BLaER1 (cell line): ENCODE data around the gene HDAC4.
A peak's percentile ranks its signal among the peaks of the same experiment; 100 is the strongest.

Experiments
- H3K27ac ChIP-seq: shearing (Covaris generic); formaldehyde crosslinking; 2 replicates; pipeline ENCODE4 v1.8.1; 2022
- H3K27me3 ChIP-seq: shearing (Covaris generic); formaldehyde crosslinking; 2 replicates; pipeline ENCODE4 v1.8.1; 2022
- H3K36me3 ChIP-seq: shearing (Covaris generic); formaldehyde crosslinking; 2 replicates; pipeline ENCODE4 v1.8.1; 2022
- H3K4me1 ChIP-seq: shearing (Covaris generic); formaldehyde crosslinking; 2 replicates; pipeline ENCODE4 v1.8.1; 2022
- H3K4me2 ChIP-seq: shearing (Covaris generic); formaldehyde crosslinking; 2 replicates; pipeline ENCODE4 v1.8.1; 2022
- H3K4me3 ChIP-seq: shearing (Covaris generic); formaldehyde crosslinking; 2 replicates; pipeline ENCODE4 v1.8.1; 2022
- H3K9ac ChIP-seq: shearing (Covaris generic); formaldehyde crosslinking; 2 replicates; pipeline ENCODE4 v1.8.1; 2022
- H3K9me3 ChIP-seq: shearing (Covaris generic); formaldehyde crosslinking; 2 replicates; pipeline ENCODE4 v1.8.1; 2022
- H4K20me1 ChIP-seq: shearing (Covaris generic); formaldehyde crosslinking; 2 replicates; pipeline ENCODE4 v1.8.1; 2022
- Cebpa-rat ChIP-seq: shearing (Covaris generic); IDR thresholded peaks from 2 replicates; pipeline ENCODE4 v1.8.1; 2022

Gene HDAC4

GRCh38 chr2:239200646-239201530, 199.9 kb downstream of the HDAC4 start:
- H3K36me3 ChIP-seq, result peaks cover 36% of the 10 kb centered on the region
- 0 out of 2 replicates have a peak overlapping the region, but pooled peaks have one; percentile 21 for H3K27ac ChIP-seq
- peaks cover 51% of the 10 kb centered on the region for H3K4me1 ChIP-seq
- peaks cover 49% of the 10 kb centered on the region for H4K20me1 ChIP-seq
- 0 out of 2 replicates have a peak overlapping the region, but pooled peaks have one; percentile 8 for H3K9ac ChIP-seq
- H3K4me3 ChIP-seq, result no peak overlapping the region
- H3K27me3 ChIP-seq, result no peaks in the 10 kb centered on the region
- no peaks in the 10 kb centered on the region for H3K9me3 ChIP-seq
- H3K4me2 ChIP-seq, result peak overlapping the region; percentile 44
- no peak for TF ChIP-seq Cebpa-rat

DNA sequence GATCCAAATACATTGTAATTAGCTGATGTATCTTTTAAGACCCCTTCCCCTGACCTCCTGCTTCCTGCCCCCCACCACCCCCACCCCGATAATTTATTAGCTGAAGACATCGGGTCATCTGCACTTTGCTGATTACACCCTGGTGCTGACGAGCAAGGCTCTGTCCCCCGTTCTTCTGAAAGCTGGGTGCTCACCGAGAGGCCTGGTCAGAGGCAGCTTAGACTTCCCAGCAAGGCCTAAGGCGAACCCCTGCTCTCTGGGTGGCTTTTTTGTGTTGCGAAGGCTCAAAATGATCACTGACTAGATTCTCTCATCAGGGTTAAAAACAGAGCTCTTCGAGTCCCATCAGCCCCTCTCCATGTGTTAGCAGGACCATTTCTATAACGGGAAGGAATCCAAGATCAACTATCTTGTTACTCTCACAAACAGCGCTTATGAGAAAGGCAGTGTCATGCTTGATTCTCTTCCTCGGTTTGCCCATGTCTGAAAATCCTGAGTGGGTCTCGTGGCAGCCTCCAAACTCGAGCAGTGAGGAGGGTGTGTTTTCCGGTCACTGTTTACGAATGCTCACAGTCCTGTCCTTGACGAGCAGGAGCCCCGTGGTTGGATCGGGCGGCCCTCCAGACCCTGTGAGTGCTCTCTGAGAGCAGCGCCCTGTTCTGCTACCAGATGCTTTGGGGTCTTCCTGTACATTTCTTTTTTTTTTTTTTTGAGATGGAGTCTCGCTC, 201.6 kb downstream of the HDAC4 start:
- no peak overlapping the region for H3K27ac ChIP-seq
- TF ChIP-seq Cebpa-rat, result no peak
- peaks cover 39% of the 10 kb centered on the region for H3K36me3 ChIP-seq
- no peak overlapping the region for H3K4me3 ChIP-seq
- no peaks in the 10 kb centered on the region for H3K27me3 ChIP-seq
- no peaks in the 10 kb centered on the region for H3K9me3 ChIP-seq
- no peak overlapping the region; the same call in 1 of the 2 replicates for H3K9ac ChIP-seq
- peaks cover 58% of the 10 kb centered on the region for H4K20me1 ChIP-seq
- no peak overlapping the region for H3K4me2 ChIP-seq
- peaks cover 46% of the 10 kb centered on the region for H3K4me1 ChIP-seq

GRCh38 chr2:239198221-239198620, 202.6 kb downstream of the HDAC4 start:
- Histone ChIP-seq H3K9ac (no peak overlapping the region), H3K36me3 (peaks cover 36% of the 10 kb centered on the region), H3K4me3 (no peak overlapping the region), H3K27ac (no peak overlapping the region), H3K4me2 (no peak overlapping the region), H3K9me3 (no peaks in the 10 kb centered on the region), H3K27me3 (no peaks in the 10 kb centered on the region), H4K20me1 (peaks cover 59% of the 10 kb centered on the region), H3K4me1 (peaks cover 51% of the 10 kb centered on the region)
- no peak for TF ChIP-seq Cebpa-rat

DNA sequence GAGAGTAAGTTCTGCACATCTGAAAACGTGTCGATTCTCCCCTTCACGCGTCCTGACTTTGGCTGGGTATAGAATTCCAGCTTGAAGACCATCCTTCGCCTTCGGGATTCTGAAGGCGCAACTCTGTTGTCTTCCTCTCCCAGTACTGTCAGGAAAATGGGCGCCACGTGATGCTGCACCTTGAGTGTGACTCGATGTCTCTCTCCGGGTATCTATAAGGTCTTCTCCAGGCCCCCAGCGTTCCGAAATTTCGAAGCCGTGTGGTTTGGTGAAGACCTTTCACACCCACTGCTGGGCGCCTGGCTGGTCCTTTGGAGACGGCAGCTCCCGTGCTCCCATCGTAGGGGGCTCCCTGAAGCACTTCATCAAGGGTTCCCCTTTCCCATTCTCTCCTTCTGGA, 203.7 kb downstream of the HDAC4 start:
- H4K20me1 ChIP-seq, result peaks cover 59% of the 10 kb centered on the region
- H3K9ac ChIP-seq, result no peak overlapping the region
- peaks cover 52% of the 10 kb centered on the region for H3K4me1 ChIP-seq
- H3K4me3 ChIP-seq, result no peak overlapping the region
- no peak overlapping the region for H3K4me2 ChIP-seq
- H3K27me3 ChIP-seq, result no peaks in the 10 kb centered on the region
- no peaks in the 10 kb centered on the region for H3K9me3 ChIP-seq
- TF ChIP-seq Cebpa-rat, result no peak
- peaks cover 28% of the 10 kb centered on the region for H3K36me3 ChIP-seq
- no peak overlapping the region for H3K27ac ChIP-seq

GRCh38 chr2:239196474-239197021, 204.3 kb downstream of the HDAC4 start:
- no peaks in the 10 kb centered on the region for H3K9me3 ChIP-seq
- H3K4me3 ChIP-seq, result no peak overlapping the region
- peaks cover 28% of the 10 kb centered on the region for H3K36me3 ChIP-seq
- no peak for TF ChIP-seq Cebpa-rat
- H4K20me1 ChIP-seq, result peaks cover 59% of the 10 kb centered on the region
- peaks cover 52% of the 10 kb centered on the region for H3K4me1 ChIP-seq
- no peak overlapping the region for H3K9ac ChIP-seq
- peak overlapping the region; percentile 18; the same call in 1 of the 2 replicates for H3K4me2 ChIP-seq
- H3K27me3 ChIP-seq, result no peaks in the 10 kb centered on the region
- H3K27ac ChIP-seq, result peak overlapping the region; percentile 20; the same call in 1 of the 2 replicates

- peak overlapping the region; percentile 18; the same call in 1 of the 2 replicates for H3K4me2 ChIP-seq
These were observed 204.8 kb downstream of the HDAC4 start for GRCh38 chr2:239195992-239196391.

GRCh38 chr2:239195318-239195871, 205.4 kb downstream of the HDAC4 start:
- Histone ChIP-seq H4K20me1 (peaks cover 58% of the 10 kb centered on the region), H3K4me1 (peaks cover 52% of the 10 kb centered on the region), H3K4me3 (no peak overlapping the region), H3K27ac (no peak overlapping the region), H3K27me3 (no peaks in the 10 kb centered on the region), H3K36me3 (peaks cover 29% of the 10 kb centered on the region), H3K4me2 (no peak overlapping the region), H3K9me3 (no peaks in the 10 kb centered on the region), H3K9ac (no peak overlapping the region)
- no peak for TF ChIP-seq Cebpa-rat

More at GRCh38 chr2:239195992-239196391, 204.8 kb downstream of the HDAC4 start:
- Histone ChIP-seq H3K27ac (peak overlapping the region; percentile 20; the same call in 1 of the 2 replicates), H3K27me3 (no peaks in the 10 kb centered on the region), H3K9ac (no peak overlapping the region), H3K9me3 (no peaks in the 10 kb centered on the region), H4K20me1 (peaks cover 59% of the 10 kb centered on the region), H3K4me3 (no peak overlapping the region), H3K36me3 (peaks cover 28% of the 10 kb centered on the region), H3K4me1 (peaks cover 52% of the 10 kb centered on the region)
- no peak for TF ChIP-seq Cebpa-rat

GRCh38 chr2:239194731-239195317, 206.0 kb downstream of the HDAC4 start:
- Histone ChIP-seq H3K4me3 (no peak overlapping the region), H3K4me1 (peaks cover 58% of the 10 kb centered on the region), H3K9me3 (peaks cover 2% of the 10 kb centered on the region), H3K4me2 (no peak overlapping the region), H3K36me3 (peaks cover 35% of the 10 kb centered on the region), H4K20me1 (peaks cover 63% of the 10 kb centered on the region), H3K9ac (peak overlapping the region; percentile 12; the same call in 1 of the 2 replicates), H3K27ac (no peak overlapping the region), H3K27me3 (no peaks in the 10 kb centered on the region)
- no peak for TF ChIP-seq Cebpa-rat

DNA sequence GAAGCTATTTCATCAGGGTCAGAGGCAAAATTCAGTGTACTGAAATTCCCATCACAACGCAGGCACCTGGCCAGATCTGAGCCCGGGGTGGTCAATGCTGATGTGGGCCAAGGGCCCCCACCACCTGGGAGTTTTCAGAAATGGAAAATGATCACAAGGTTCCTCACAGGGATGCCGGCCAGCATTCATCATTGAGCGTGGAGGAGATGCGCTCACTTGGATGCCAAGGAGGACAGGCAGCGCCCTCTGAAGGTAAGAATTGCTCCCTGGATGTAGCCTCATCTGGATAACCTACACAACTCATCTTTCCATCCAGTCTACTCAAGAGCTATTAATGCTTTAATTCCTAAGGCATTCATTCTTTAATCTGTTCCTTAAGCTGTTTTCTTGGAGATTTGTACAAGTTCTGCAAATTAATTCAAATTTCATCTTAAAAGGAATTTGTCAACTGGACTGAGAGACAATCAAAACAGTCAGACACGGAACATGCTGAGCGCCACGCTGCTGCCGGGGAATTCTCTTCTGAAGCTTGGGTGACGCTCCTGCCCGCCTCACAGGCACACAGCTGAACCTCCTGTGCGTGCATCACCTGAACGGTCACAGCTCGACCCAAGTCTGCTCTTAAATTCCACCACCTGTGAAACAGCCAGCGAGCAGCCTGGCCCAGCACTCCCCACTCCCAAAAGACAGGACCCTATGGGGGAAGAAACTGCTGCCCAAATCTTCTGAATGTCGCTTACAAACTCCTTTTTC, 206.7 kb downstream of the HDAC4 start:
- no peak overlapping the region for H3K9ac ChIP-seq
- peaks cover 61% of the 10 kb centered on the region for H3K4me1 ChIP-seq
- H3K36me3 ChIP-seq, result peaks cover 42% of the 10 kb centered on the region
- H3K27ac ChIP-seq, result no peak overlapping the region
- H3K27me3 ChIP-seq, result no peaks in the 10 kb centered on the region
- H3K9me3 ChIP-seq, result peaks cover 8% of the 10 kb centered on the region
- H3K4me3 ChIP-seq, result no peak overlapping the region
- H4K20me1 ChIP-seq, result peaks cover 67% of the 10 kb centered on the region
- TF ChIP-seq Cebpa-rat, result no peak
- H3K4me2 ChIP-seq, result no peak overlapping the region
